HepG2 (cell line): ENCODE data around the gene GNPNAT1. TPM values are rescaled to one million over a fixed set of nuclear protein-coding genes. Genes with fewer than 3 reads are reported as not detected.

Experiments used
- CBX2 ChIP-seq, 2 experiments: fragments of 200-600 bp in 1 of 2; sonication (generic); formaldehyde crosslinking in 1 of 2; IDR thresholded peaks; 2 replicates each; pipeline versions ENCODE4 v1.7.0 to v1.8.1; 2018 to 2022; ENCODE audit warnings: low read depth in 2 of 2, low read length in 1 of 2, mild to moderate bottlenecking in 1 of 2, missing genetic modification reagents in 1 of 2
- ERF ChIP-seq: IDR thresholded peaks from 2 replicates; pipeline ENCODE4 v1.6.1; 2018; ENCODE audit warnings: missing biosample characterization, missing genetic modification reagents
- HOXD1 ChIP-seq: sonication (generic); formaldehyde crosslinking; IDR thresholded peaks from 2 replicates; pipeline ENCODE4 v1.5.0; 2020; ENCODE audit warnings: missing genetic modification reagents
- IRF2 ChIP-seq: IDR thresholded peaks from 2 replicates; pipeline ENCODE4 v1.6.1; 2018; ENCODE audit warnings: missing genetic modification reagents, missing compliant biosample characterization
- MTA3 ChIP-seq: sonication (generic); formaldehyde crosslinking; IDR thresholded peaks from 2 replicates; pipeline ENCODE4 v1.4.0; 2020; ENCODE audit warnings: missing genetic modification reagents
- RXRA ChIP-seq: sonication (generic); formaldehyde crosslinking; IDR thresholded peaks from 2 replicates; pipeline ENCODE4 v1.5.1; 2020; ENCODE audit warnings: missing genetic modification reagents
- SIX4 ChIP-seq: sonication (generic); formaldehyde crosslinking; IDR thresholded peaks from 2 replicates; pipeline ENCODE4 v1.4.0; 2020; ENCODE audit warnings: missing genetic modification reagents
- SRSF4 ChIP-seq: fragments of 200-400 bp; formaldehyde crosslinking; IDR thresholded peaks from one replicate; pipeline ENCODE4 v1.6.1; 2018; ENCODE audit warnings: mild to moderate bottlenecking, low read depth, low read length, moderate library complexity; ENCODE audit not compliant: poor library complexity, severe bottlenecking
- TCF7 ChIP-seq: sonication (generic); IDR thresholded peaks from 2 replicates; pipeline ENCODE4 v1.6.1; 2016; ENCODE audit warnings: antibody characterized with exemption, low read depth
- XBP1 ChIP-seq: sonication (generic); formaldehyde crosslinking; IDR thresholded peaks from 2 replicates; pipeline ENCODE4 v1.5.0; 2020; ENCODE audit warnings: missing genetic modification reagents
- ZFP90 ChIP-seq: sonication (generic); formaldehyde crosslinking; IDR thresholded peaks from 2 replicates; pipeline ENCODE4 v1.8.0; 2022; ENCODE audit warnings: missing genetic modification reagents, mild to moderate bottlenecking, inconsistent platforms, borderline replicate concordance
- ZKSCAN1 ChIP-seq: fragments of 150-350 bp; IDR thresholded peaks from 2 replicates; pipeline ENCODE4 v1.6.1; 2014; ENCODE audit warnings: low read length
- polyA plus RNA-seq, 8 experiments: library from polyadenylated mRNA; depleted of rRNA in 3 of 8; stranded (reverse) in 7 of 8; unstranded in 1 of 8; fragments of >200 nt; fragmentation: Illumina TruSeq in 4 of 8; extraction: Trizol in 4 of 8; gene quantifications; 2 replicates each; pipeline versions ENCODE4 v1.2.1 to v1.2.3, GENCODE V29; 2011 to 2016; ENCODE audit warnings: low read depth in 4 of 8, missing spikeins in 1 of 8, mixed read lengths in 1 of 8; ENCODE audit not compliant: insufficient read depth in 1 of 8
- total RNA-seq, 5 experiments: library from RNA; depleted of rRNA; stranded (reverse); fragments of >200 nt; fragmentation: Illumina TruSeq; extraction: Trizol; gene quantifications; 2 replicates each; pipeline ENCODE4 v1.2.3, GENCODE V29; 2016; ENCODE audit warnings: low read depth in 1 of 5
- TF ChIP-seq, protein P1 (sequence below): IDR thresholded peaks from 2 replicates; pipeline ENCODE4 v1.6.1; 2016; ENCODE audit warnings: control low read depth
- TF ChIP-seq, protein P2 (sequence below): sonication (generic); formaldehyde crosslinking; IDR thresholded peaks from 2 replicates; pipeline ENCODE4 v1.8.0; 2022; ENCODE audit warnings: mild to moderate bottlenecking, missing genetic modification reagents
- TF ChIP-seq, protein P3 (sequence below): conservative IDR thresholded peaks from 2 replicates; pipeline ENCODE4 v1.6.1; 2018; ENCODE audit warnings: missing genetic modification reagents
- TF ChIP-seq, protein P4 (sequence below): sonication (generic); formaldehyde crosslinking; IDR thresholded peaks from 2 replicates; pipeline ENCODE4 v1.4.0; 2020; ENCODE audit warnings: missing genetic modification reagents
- TF ChIP-seq, protein P5 (sequence below): sonication (generic); formaldehyde crosslinking; IDR thresholded peaks from 2 replicates; pipeline ENCODE4 v1.5.1; 2020; ENCODE audit warnings: mild to moderate bottlenecking, missing genetic modification reagents, borderline replicate concordance

Gene GNPNAT1
- total and polyA plus RNA-seq, 2 of the 13 experiments (the other 11 are each of a cell fraction or from before 2014, with no cell fraction given), result 38.3 to 54.9 TPM

DNA sequence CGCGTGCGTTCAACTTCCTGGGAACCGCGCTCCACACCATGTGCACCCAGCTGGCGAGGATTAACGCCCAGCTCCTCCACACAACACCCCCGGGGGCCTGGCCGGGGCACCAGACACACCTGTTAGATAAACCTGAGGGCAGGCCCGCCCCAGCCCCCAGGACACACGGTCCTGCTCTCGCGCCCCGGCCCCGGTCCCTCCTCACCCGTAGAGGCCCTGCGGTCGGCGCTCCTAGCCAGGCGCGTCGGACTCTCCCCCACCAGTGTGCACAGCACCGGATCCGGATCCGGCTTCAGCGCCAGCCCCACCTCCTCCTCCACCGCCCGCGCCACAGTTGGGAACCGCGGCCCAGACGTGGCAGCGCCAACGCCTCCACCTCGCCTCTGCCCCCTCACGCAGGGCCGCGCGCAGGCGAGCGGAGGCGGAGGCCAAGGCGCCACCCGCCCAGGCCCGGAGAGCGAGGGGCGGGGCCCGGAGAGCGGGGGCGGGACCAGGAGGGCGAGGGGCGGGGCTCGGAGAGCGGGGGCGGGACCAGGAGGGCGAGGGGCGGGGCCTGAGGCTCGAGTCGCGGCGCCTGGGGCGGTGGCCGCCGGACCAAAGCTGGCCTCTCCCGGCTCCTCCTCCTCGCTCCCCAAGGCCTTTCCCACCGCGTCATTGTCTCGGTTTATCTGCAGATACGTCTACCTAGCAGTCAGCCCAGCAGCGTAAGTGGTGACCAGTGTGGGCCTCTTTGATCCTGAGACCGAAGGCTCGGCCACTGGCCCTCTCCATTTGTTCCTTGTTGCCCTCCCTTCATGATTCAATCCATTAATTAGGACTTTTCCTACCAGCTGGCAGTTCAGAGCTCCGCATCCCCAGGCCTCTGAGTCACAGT, at the start of gene GNPNAT1 (continued):
- TF ChIP-seq, protein P1, sequence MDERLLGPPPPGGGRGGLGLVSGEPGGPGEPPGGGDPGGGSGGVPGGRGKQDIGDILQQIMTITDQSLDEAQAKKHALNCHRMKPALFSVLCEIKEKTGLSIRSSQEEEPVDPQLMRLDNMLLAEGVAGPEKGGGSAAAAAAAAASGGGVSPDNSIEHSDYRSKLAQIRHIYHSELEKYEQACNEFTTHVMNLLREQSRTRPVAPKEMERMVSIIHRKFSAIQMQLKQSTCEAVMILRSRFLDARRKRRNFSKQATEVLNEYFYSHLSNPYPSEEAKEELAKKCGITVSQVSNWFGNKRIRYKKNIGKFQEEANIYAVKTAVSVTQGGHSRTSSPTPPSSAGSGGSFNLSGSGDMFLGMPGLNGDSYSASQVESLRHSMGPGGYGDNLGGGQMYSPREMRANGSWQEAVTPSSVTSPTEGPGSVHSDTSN (CRISPR knock-in tag), result no peak
- TF ChIP-seq, protein P2, sequence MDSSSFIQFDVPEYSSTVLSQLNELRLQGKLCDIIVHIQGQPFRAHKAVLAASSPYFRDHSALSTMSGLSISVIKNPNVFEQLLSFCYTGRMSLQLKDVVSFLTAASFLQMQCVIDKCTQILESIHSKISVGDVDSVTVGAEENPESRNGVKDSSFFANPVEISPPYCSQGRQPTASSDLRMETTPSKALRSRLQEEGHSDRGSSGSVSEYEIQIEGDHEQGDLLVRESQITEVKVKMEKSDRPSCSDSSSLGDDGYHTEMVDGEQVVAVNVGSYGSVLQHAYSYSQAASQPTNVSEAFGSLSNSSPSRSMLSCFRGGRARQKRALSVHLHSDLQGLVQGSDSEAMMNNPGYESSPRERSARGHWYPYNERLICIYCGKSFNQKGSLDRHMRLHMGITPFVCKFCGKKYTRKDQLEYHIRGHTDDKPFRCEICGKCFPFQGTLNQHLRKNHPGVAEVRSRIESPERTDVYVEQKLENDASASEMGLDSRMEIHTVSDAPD, result peak; percentile 90
- peak; percentile 32; the same call in 1 of the 2 replicates for TF ChIP-seq SIX4 (CRISPR knock-in tag)
- peak; percentile 20; the same call in 1 of the 2 replicates for TF ChIP-seq HOXD1 (CRISPR knock-in tag)
- TF ChIP-seq XBP1, result no peak
- TF ChIP-seq, protein P3, sequence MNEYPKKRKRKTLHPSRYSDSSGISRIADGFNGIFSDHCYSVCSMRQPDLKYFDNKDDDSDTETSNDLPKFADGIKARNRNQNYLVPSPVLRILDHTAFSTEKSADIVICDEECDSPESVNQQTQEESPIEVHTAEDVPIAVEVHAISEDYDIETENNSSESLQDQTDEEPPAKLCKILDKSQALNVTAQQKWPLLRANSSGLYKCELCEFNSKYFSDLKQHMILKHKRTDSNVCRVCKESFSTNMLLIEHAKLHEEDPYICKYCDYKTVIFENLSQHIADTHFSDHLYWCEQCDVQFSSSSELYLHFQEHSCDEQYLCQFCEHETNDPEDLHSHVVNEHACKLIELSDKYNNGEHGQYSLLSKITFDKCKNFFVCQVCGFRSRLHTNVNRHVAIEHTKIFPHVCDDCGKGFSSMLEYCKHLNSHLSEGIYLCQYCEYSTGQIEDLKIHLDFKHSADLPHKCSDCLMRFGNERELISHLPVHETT (CRISPR knock-in tag), result peak; percentile 49; the same call in 1 of the 2 replicates
- no peak for TF ChIP-seq SRSF4
- TF ChIP-seq, protein P4, sequence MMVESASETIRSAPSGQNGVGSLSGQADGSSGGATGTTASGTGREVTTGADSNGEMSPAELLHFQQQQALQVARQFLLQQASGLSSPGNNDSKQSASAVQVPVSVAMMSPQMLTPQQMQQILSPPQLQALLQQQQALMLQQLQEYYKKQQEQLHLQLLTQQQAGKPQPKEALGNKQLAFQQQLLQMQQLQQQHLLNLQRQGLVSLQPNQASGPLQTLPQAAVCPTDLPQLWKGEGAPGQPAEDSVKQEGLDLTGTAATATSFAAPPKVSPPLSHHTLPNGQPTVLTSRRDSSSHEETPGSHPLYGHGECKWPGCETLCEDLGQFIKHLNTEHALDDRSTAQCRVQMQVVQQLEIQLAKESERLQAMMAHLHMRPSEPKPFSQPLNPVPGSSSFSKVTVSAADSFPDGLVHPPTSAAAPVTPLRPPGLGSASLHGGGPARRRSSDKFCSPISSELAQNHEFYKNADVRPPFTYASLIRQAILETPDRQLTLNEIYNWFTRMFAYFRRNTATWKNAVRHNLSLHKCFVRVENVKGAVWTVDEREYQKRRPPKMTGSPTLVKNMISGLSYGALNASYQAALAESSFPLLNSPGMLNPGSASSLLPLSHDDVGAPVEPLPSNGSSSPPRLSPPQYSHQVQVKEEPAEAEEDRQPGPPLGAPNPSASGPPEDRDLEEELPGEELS (CRISPR knock-in tag), result peak; percentile 61
- TF ChIP-seq MTA3 (CRISPR knock-in tag), result no peak
- peak; percentile 51; the same call in 1 of the 2 replicates for TF ChIP-seq ERF
- TF ChIP-seq RXRA (CRISPR knock-in tag), result peak; percentile 72
- peak; percentile 19; the same call in 1 of the 2 replicates for TF ChIP-seq IRF2 (CRISPR knock-in tag)
- TF ChIP-seq ZKSCAN1, result no peak
- TF ChIP-seq, protein P5, sequence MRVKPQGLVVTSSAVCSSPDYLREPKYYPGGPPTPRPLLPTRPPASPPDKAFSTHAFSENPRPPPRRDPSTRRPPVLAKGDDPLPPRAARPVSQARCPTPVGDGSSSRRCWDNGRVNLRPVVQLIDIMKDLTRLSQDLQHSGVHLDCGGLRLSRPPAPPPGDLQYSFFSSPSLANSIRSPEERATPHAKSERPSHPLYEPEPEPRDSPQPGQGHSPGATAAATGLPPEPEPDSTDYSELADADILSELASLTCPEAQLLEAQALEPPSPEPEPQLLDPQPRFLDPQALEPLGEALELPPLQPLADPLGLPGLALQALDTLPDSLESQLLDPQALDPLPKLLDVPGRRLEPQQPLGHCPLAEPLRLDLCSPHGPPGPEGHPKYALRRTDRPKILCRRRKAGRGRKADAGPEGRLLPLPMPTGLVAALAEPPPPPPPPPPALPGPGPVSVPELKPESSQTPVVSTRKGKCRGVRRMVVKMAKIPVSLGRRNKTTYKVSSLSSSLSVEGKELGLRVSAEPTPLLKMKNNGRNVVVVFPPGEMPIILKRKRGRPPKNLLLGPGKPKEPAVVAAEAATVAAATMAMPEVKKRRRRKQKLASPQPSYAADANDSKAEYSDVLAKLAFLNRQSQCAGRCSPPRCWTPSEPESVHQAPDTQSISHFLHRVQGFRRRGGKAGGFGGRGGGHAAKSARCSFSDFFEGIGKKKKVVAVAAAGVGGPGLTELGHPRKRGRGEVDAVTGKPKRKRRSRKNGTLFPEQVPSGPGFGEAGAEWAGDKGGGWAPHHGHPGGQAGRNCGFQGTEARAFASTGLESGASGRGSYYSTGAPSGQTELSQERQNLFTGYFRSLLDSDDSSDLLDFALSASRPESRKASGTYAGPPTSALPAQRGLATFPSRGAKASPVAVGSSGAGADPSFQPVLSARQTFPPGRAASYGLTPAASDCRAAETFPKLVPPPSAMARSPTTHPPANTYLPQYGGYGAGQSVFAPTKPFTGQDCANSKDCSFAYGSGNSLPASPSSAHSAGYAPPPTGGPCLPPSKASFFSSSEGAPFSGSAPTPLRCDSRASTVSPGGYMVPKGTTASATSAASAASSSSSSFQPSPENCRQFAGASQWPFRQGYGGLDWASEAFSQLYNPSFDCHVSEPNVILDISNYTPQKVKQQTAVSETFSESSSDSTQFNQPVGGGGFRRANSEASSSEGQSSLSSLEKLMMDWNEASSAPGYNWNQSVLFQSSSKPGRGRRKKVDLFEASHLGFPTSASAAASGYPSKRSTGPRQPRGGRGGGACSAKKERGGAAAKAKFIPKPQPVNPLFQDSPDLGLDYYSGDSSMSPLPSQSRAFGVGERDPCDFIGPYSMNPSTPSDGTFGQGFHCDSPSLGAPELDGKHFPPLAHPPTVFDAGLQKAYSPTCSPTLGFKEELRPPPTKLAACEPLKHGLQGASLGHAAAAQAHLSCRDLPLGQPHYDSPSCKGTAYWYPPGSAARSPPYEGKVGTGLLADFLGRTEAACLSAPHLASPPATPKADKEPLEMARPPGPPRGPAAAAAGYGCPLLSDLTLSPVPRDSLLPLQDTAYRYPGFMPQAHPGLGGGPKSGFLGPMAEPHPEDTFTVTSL (CRISPR knock-in tag), result no peak
- no peak for TF ChIP-seq CBX2 (IDR thresholded peaks at IDR 0.05; ENCODE audit: low read depth, low read length)
- 0 out of 2 replicates have a peak, but pooled peaks have one; percentile 63 for TF ChIP-seq CBX2 (CRISPR knock-in tag; IDR thresholded peaks at IDR 0.05; ENCODE audit: low read depth)
- TF ChIP-seq ZFP90 (CRISPR knock-in tag), result peak; percentile 47; the same call in 1 of the 2 replicates
- no peak; the same call in 1 of the 2 replicates for TF ChIP-seq TCF7
